HL-60 (cell line): ENCODE measurements around the gene DLX1.

ENCODE experiments used
- DNase-seq, 2 experiments: peaks; one replicate each; pipeline ENCODE4 v3.0.0-alpha.2; 2010 to 2020; ENCODE audit warnings: low read depth in 1 of 2, low spot score in 1 of 2
- H3K27ac ChIP-seq: fragments of 250-450 bp; sonication (Bioruptor Pico); replicated peaks from 2 replicates; pipeline ENCODE4 v1.5.1; 2020; ENCODE audit warnings: mild to moderate bottlenecking, moderate library complexity
- H3K27me3 ChIP-seq: fragments of 250-450 bp; sonication (Bioruptor Pico); 2 replicates; pipeline ENCODE4 v1.5.1; 2021; ENCODE audit warnings: mild to moderate bottlenecking, moderate library complexity; ENCODE audit not compliant: insufficient read depth, poor library complexity, severe bottlenecking
- H3K4me3 ChIP-seq: replicated peaks from 2 replicates; pipeline ENCODE4 v1.5.1; 2011; ENCODE audit warnings: mild to moderate bottlenecking, control low read depth, low read length; ENCODE audit not compliant: insufficient read depth
- CTCF ChIP-seq: IDR thresholded peaks from one replicate; pipeline ENCODE4 v1.5.1; 2011; ENCODE audit warnings: low read length, control low read depth, inconsistent platforms; ENCODE audit not compliant: insufficient read depth
- GABPA ChIP-seq: IDR thresholded peaks from 2 replicates; pipeline ENCODE4 v1.6.1; 2012; ENCODE audit warnings: low read depth
- POLR2AphosphoS5 ChIP-seq: IDR thresholded peaks from 2 replicates; pipeline ENCODE4 v1.6.1; 2012; ENCODE audit warnings: low read depth
- REST ChIP-seq: IDR thresholded peaks from 2 replicates; pipeline ENCODE4 v1.6.1; 2012; ENCODE audit warnings: low read depth; ENCODE audit not compliant: insufficient replicate concordance
- SPI1 ChIP-seq: IDR thresholded peaks from 2 replicates; pipeline ENCODE4 v1.6.1; 2012; ENCODE audit warnings: low read depth, mild to moderate bottlenecking, borderline replicate concordance

Gene DLX1

GRCh38 chr2:172102391-172103359, 17.4 kb downstream of the DLX1 start, which contains the start of gene DLX2:
Gene DLX2 (minus strand): TSS chr2:172102900. CDS start chr2:172102538, 362 bp downstream.
- Histone ChIP-seq H3K27me3 (peaks cover 46% of the 10 kb centered on the region), H3K27ac (no peak within 1 kb of the TSS), H3K4me3 (peak within 1 kb of the TSS; percentile 63)
- DNase-seq = peak; percentile 86 to 89
- TF ChIP-seq GABPA (no peak), SPI1 (no peak), REST (no peak), POLR2AphosphoS5 (no peak), CTCF (no peak)

GRCh38 chr2:172103471-172104272, 18.4 kb downstream of the DLX1 start:
- peak; percentile 49 for TF ChIP-seq CTCF
- no peak for TF ChIP-seq POLR2AphosphoS5
- no peak overlapping the region for H3K27ac ChIP-seq
- peak overlapping the region; percentile 63 for H3K4me3 ChIP-seq
- H3K27me3 ChIP-seq = peaks cover 36% of the 10 kb centered on the region
- peak; percentile 74 to 84 for DNase-seq

- H3K27ac ChIP-seq = no peak overlapping the region
- H3K27me3 ChIP-seq = peaks cover 20% of the 10 kb centered on the region
- TF ChIP-seq SPI1 (no peak), POLR2AphosphoS5 (no peak), GABPA (no peak), REST (no peak), CTCF (no peak)
- DNase-seq = no peak
- peak overlapping the region; percentile 60 for H3K4me3 ChIP-seq
Measured at GRCh38 chr2:172105471-172106107, 20.3 kb downstream of the DLX1 start.
